ENCODE data around the gene IFI35.

DNA sequence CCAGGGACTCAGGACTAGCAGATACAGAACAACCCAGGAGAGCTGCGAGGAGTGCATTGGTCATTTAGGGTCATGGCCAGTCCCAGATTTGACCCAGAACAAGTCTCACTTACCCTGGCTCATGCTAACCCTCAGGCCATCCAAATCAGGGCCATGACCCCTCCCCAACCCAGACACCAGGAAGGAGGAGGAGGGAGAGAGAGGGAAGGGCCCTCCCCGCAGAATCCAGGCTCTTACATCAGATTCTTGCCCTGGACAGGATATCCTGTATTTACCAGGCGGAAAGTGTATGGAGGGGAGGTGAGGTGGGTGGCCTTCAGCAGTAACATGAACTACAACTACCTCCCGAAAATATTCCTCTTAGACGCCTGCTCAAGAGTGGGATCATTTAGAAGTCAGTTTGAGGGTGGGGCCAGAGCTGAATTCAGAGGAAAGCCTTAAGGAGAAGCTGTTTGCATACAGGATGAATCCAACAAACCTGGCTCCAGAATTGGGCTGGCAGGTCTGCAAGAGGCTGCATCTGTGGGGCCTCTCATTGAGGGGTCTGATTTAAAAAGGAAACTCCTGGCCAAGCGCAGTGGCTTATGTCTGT is 13.5 kb downstream of the IFI35 start:
- TF ChIP-seq CTCF (IDR thresholded peaks at IDR 0.05), result no peak
- TF ChIP-seq POLR2A (IDR thresholded peaks at IDR 0.05), result no peak
